GM18499 (cell line): Measurements from ENCODE around the gene GIMAP4.
"Not testable (repeated sequence)": the region's sequence is repeated elsewhere in the genome, so short reads cannot be mapped to it uniquely, and the experiment has no call there.

Source experiments
- ATAC-seq: cut with Tn5 transposase; IDR thresholded peaks from one replicate; pipeline ENCODE4 v1.9.1; 2021; ENCODE audit warnings: moderate number of reproducible peaks; ENCODE audit not compliant: insufficient read depth, unreplicated experiment

GIMAP4 gene

DNA sequence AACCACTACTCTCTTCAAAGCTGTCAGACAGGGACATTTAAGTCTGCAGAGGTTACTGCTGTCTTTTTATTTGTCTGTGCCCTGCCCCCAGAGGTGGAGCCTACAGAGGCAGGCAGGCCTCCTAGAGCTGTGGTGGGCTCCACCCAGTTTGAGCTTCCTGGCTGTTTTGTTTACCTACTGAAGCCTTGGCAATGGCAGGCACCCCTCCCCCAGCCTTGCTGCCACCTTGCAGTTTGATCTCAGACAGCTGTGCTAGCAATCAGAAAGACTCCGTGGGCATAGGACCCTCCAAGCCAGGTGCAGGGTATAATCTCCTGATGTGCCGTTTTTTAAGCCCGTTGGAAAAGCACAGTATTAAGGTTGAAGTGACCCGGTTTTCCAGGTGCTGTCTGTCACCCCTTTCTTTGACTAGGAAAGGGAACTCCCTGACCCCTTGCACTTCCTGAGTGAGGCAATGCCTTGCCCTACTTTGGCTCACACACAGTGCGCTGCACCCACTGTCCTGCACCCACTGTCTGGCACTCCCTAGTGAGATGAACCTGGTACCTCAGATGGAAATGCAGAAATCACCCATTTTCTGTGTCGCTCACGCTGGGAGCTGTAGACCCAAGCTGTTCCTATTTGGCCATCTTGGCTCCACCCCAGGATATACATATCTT is 12.9 kb downstream of the GIMAP4 start:
- not testable (repeated sequence) for ATAC-seq

DNA sequence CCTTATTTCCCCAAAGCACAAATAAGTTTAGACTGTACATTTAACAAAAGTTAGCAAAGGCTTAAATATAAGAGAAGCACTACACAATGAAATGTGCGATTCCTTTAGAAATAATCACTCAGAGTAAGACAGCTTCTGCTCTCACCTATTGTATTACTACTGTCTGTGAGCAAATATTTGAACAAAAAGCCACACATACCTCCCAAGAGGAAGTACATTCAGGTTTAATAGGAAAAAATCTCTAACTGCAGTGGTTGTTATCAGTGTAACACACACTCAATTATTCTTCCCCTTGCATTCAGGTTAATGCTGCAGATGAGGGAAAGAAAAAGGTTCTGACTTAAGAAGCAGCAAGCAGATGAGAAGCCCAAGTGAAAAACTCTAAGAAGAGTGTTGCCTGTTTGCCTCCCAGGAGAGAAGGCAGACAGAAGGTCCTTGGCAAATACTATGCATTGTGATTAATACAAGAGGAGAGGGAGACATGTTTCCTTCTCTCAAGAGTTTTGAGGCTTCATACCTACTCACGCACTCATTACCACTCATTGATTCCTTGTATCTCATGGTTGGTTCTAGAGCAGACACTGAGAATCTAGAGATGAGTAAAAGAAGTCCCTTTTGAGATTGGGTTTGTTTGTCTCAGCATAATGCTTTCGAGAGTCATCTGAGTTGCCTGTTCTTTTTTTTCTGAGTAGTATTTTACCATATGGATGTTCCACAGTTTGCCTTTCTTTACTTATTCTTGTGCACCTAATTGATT is 13.6 kb downstream of the GIMAP4 start:
- ATAC-seq = no peak

DNA sequence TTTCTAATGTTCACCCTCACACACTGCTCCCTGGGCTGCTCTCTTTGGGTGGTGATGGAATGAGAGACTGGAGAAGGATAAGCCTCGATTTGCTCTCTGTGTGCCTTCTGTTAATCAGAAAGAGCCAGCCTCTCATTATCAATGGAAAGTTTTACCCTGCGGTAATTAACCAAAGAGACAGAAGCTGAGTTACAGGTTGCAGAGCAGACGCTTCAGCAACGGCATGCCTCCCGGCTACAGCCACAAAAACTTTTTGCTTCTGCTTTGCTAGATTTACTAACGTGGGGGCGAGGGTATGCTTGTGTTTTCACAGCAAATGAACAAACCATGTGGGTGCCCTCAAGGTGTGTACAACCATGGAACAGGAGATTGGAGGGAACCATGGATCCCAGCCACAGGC is 18.0 kb downstream of the GIMAP4 start:
- ATAC-seq = no peak

DNA sequence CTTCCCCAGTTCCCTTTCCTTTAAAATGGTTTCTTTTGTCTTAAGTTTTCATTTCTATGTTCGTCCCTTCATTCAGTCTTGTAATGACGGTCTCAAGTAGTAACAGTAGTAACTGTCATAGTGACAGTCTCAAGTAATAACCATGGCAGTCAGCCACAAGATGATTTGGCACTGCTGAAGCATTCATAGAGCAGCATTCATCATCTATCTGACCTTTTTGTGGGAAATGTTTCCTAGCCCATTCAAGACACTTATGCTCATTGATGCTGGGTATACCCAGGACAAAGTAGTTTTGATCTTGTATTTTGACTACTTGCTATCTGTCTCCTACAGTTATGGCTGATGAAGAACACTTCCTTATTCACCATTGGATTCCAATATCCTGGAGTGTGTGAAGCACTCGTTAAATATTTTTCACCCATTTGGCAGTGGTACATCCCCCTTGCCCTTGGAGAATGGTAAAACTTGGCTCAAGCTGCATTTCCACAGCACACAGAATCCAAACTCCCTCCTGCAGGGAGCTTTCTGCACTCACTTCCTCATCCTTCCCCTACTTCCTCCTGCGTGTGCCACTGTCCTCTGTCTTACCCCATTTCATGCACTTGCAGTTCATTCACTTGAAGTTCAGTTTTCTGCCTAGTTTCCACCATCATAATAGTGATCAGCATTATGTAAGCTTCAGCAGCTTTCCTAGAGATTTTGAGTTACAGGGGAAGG is 19.0 kb downstream of the GIMAP4 start:
- no peak for ATAC-seq

DNA sequence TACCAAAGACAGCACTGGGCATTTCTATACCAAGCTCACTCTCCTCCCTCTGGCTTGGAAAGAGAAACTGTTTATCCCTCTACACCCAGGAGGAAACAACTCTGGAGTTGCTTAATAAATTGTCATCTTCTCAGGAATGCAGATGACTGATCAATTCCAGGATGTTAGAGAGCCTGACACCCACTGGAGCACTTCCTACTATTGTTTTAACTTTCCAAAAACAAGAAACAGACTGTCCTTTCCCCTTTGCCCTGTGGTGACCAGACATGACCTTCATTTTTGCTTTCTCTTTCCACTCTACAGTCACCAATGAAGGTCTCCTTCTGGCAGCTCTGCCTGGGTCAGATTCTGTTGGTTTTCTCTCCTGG is 19.6 kb downstream of the GIMAP4 start:
- ATAC-seq = no peak

DNA sequence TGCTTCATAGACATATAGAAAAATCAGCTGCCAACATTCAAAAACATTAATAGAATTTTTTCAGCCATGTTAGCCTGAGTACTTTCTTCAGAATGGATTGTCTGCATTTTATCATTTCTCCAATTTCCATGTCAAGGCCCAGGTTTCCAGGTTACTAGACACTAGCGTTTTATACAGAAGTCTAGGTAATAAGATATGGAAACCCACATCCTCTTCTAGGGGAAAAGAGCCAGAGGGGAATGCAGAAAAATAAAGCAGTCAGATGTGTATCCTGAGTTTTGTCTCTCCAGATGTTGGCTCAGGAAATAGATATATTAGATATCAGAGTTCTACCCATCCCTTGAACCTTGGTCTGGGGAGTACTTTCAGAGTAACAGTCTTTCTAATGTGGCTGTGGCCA is 20.4 kb downstream of the GIMAP4 start:
- ATAC-seq = no peak

DNA sequence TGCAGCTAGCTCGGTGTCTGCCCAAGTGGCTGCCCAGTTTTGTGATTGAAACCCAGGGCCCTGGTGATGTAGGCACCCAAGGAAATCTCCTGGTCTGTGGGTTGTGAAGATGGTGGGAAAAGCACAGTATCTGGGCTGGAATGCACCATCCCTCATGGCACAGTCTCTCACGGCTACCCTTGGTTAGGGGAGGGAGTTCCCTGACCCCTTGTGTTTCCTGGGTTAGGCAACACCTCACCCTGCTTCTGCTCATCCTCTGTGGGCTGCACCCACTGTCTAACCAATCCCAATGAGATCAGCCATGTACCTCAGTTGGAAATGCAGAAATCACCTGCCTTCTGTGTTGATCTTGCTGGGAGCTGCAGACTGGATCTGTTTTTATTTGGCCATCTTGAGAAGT is 27.6 kb downstream of the GIMAP4 start:
- ATAC-seq = no peak

DNA sequence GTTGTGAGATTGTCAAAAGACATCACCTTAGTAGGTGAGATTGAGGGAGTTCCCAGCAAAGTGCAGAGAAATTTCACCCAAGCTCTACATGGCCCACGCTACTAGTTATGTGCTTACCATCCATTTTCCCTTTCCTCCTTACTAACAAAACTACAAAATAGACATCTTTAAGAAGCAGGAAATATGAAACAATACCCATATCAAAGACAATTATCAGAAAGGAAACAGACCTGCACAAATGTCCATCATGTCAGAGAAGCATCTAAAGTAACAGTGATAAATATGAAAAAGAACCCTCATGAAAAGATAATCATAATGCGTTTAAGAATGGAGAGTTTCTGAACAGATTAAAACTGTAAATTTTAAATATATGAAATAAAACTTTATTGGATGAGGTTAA is 28.2 kb downstream of the GIMAP4 start:
- no peak for ATAC-seq

DNA sequence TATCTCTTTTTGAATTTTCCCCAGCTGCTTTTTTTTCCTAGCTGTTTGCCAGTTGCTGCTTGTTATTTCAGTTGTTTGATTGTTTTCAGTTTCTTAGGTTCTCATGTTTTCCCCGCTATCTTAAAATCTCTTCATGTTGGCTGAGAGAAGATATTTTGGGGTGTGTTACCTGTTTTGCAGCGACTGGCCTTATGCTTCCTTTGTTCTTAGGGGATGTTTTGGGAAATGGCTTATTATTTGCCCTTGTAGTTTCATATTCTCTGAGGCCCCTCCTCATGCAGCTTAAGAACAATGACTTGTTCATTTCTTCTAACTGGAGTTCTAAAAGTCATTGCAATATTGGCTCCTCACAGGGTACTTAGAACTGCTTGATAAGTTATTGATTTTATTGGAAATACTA is 36.4 kb downstream of the GIMAP4 start:
- not testable (repeated sequence) for ATAC-seq

DNA sequence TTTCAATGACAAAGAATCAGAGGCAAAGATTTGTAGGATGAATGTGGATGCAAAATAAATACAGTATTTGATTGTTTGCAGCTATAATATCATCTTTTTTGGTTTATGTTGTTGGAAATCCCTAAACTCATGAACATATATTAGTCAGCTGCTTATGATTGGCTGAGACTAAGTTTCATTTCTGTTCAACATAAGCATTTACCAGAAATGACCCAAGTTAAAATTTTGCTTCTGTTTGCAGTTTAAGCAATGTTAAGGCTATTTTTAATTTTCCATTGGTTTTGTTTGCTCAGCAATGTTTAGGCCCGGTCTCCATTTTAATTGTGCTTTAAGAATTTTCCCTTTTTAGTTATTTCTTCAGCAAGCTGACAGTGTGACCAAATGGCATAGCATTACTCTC is 43.0 kb downstream of the GIMAP4 start:
- ATAC-seq = no peak

DNA sequence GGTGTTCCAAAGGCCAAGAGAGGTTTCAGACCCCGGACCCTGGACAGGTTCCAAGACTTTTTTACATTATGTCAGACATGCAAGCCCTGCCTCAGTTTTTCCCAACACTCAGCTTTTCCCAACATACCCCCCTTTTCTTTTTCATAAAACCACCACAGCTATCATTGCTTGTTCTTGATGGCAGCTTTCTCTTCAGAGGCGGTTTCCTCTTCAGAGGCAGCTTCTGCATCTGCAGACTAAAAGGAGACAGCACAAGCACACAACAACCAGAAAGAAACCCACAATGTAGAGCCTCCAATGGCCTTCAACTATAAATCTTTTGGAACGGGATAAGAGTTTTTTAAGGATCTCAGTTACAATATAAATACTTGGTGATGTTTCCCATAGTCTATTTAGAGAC is 45.7 kb downstream of the GIMAP4 start:
- no peak for ATAC-seq

DNA sequence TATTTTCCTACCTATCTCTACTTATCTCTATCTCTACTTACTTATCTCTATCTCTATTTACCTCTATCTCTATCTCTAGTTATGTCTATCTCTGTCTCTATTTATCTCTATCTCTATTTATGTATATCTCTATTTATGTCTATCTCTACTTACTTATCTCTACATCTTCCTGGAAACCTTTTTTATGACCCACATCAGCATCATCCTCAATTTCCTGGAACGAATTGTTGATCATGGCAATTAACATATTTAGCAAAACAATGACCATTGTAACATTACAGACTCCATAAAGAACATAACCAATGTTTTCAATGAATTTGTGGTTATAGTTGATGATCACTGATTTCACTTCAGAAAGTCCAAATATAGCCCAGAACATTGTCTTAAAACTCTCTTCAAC is 46.7 kb downstream of the GIMAP4 start:
- ATAC-seq = no peak

DNA sequence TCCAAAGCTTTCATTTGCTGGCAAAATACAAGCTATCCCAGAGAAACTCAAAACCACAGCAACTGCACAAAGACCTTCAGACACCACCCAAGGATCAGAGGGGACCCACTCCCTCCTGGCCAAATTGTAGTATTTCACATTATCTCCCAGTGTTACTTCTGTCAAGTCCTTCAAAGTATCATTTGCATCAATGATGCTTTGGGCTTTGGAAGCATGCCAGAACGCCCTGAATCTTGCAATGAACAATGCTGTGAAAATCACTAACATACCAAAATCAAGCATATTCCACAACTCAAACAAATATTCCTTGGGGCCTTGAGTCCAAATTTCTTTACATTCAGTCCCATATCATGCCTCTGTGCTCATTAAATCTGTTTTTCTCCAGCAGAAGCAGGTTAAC is 47.2 kb downstream of the GIMAP4 start:
- ATAC-seq = not testable (repeated sequence)

DNA sequence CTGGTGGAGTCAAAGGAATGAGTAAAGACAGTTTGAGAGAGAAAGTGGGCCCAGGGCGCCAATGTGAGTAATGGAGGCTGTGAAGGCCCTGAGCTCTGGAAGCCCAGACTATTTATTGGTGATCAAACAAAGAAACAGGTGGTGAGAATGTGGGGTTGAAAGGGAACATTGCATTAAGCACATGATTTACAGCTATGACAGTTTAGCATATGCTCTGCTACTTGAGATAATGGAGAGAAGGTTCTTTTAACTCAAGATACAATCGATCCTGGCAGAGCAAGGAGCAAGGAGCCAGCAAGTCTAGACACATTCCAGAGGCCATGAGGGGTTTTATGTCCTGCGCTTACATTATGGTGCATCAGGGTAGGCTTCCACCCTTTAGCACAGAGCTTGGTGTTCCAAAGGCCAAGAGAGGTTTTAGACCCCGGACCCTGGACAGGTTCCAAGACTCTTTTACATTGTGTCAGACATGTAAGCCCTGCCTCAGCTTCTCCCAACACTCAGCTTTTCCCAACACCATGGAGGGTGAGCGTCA is 48.1 kb downstream of the GIMAP4 start:
- ATAC-seq = not testable (repeated sequence)

DNA sequence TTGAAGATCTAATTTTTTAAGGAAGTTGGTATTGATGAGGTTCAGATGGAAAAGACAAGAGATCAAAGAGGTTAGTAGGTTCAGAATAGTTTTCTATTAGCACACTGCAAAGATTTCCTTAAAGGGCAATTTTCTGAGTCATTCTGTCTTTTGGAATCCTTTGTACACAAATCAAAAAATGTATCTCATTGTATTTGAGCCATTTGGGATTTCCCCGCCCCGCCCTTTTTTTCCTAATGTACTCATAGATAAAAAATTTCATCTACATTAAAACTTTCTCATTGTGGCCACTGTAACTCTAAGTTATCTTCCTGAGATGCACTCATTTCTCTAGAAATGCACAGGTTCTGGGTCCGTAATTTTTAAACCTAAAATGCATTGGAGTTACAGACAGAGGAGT is 52.9 kb downstream of the GIMAP4 start:
- no peak for ATAC-seq

DNA sequence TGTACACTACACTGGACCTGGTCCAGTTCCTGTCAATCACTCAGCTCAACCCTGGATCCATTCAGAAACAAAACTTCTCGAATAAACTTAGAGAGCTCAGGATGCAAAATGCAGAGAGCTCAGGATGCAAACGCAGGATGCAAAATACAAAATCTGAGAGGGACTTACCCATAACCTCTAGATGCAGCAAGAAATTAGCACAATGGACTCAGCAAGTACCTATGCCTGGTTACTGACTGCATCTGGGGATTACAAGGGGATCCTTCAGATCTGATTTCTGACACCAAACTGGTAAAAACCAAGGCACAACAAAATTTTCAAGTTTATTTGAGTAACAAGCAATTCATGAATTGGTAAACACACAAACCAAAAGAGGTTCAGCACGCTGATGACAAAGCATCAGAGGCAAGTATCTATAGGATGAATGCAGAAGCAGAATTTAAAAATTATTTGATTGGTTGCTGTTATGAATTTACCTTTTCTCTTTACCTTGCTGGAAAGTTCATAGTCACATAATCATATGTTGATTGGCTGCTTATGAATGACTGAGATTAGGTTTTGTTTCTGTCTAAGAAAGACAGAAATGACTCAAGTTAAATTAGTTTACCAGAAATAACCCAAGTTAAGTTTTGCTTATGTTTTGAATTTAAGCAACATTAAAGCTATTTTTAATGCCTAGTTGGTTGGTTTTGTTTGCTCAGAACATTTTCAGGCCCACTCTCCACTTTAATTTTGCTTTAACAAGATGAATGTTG is 53.6 kb downstream of the GIMAP4 start:
- ATAC-seq = no peak

DNA sequence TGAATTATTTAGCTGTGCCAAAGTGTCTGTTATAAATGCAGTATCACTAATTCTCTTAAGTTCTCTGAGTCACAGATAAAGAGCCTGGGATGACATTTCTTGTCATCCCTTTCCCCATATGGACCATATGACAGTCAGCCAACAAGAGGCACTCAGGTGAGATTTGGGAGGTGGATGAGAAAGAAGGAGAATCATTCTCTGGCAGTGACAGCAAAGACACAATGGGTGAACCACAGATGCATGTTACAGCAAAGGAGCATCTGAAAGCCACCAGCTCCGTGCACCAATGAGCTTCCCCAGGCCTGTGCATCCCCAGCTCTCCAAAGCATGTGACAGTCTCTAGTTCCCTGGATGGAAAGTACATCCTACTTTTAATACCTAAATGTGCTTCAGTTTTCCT is 54.2 kb downstream of the GIMAP4 start:
- no peak for ATAC-seq
